ENCODE data around the gene TBXAS1.

Gene TBXAS1

GRCh38 chr7:140033779-140034363 is 204.8 kb downstream of the TBXAS1 start:
- CTCF ChIA-PET, result interaction anchor here (0.7 kb wide), 1 partner anchor 112 kb away, joined by 4 read pairs; no protein-coding TSS in a partner anchor
- Histone ChIP-seq H3K36me3 (ENCODE audit: control insufficient read depth in 2 of 2, insufficient read depth in 1 of 2, low read length in 2 of 2) (no peaks in the 10 kb centered on the region), H3K9me3 (ENCODE audit: control insufficient read depth, insufficient read depth, low read depth, low read length) (no peaks in the 10 kb centered on the region), H3K27ac (ENCODE audit: extremely low read depth, low read depth, low read length) (no peak overlapping the region), H3K4me3 (ENCODE audit: low read depth, low read length) (no peak overlapping the region), H3K4me1 (ENCODE audit: control insufficient read depth, insufficient read depth, low read length) (no peaks in the 10 kb centered on the region)
- no peak for TF ChIP-seq ZNF776 (tag by site-specific recombination; IDR thresholded peaks at IDR 0.05; ENCODE audit: borderline replicate concordance)
- no peak for TF ChIP-seq GFI1B (tag by site-specific recombination; IDR thresholded peaks at IDR 0.05)
- no peak for TF ChIP-seq ZIC2 (tag by site-specific recombination; IDR thresholded peaks at IDR 0.05)
- no peak for TF ChIP-seq HOXD13 (CRISPR knock-in tag; IDR thresholded peaks at IDR 0.05; ENCODE audit: borderline replicate concordance)
- TF ChIP-seq, protein P1, sequence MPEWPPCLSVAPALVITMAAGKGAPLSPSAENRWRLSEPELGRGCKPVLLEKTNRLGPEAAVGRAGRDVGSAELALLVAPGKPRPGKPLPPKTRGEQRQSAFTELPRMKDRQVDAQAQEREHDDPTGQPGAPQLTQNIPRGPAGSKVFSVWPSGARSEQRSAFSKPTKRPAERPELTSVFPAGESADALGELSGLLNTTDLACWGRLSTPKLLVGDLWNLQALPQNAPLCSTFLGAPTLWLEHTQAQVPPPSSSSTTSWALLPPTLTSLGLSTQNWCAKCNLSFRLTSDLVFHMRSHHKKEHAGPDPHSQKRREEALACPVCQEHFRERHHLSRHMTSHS (tag by site-specific recombination; IDR thresholded peaks at IDR 0.05), result no peak
- TF ChIP-seq PBX3 (CRISPR knock-in tag; IDR thresholded peaks at IDR 0.05), result no peak
- no peak for TF ChIP-seq ZNF121 (tag by site-specific recombination; IDR thresholded peaks at IDR 0.05)
- no peak for TF ChIP-seq ZNF354C (tag by site-specific recombination; IDR thresholded peaks at IDR 0.05; ENCODE audit: borderline replicate concordance, low read depth)
- no peak for TF ChIP-seq ZNF302 (tag by site-specific recombination; IDR thresholded peaks at IDR 0.05; ENCODE audit: low read depth)
- TF ChIP-seq, protein P2, sequence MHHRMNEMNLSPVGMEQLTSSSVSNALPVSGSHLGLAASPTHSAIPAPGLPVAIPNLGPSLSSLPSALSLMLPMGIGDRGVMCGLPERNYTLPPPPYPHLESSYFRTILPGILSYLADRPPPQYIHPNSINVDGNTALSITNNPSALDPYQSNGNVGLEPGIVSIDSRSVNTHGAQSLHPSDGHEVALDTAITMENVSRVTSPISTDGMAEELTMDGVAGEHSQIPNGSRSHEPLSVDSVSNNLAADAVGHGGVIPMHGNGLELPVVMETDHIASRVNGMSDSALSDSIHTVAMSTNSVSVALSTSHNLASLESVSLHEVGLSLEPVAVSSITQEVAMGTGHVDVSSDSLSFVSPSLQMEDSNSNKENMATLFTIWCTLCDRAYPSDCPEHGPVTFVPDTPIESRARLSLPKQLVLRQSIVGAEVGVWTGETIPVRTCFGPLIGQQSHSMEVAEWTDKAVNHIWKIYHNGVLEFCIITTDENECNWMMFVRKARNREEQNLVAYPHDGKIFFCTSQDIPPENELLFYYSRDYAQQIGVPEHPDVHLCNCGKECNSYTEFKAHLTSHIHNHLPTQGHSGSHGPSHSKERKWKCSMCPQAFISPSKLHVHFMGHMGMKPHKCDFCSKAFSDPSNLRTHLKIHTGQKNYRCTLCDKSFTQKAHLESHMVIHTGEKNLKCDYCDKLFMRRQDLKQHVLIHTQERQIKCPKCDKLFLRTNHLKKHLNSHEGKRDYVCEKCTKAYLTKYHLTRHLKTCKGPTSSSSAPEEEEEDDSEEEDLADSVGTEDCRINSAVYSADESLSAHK (tag by site-specific recombination; IDR thresholded peaks at IDR 0.05), result no peak
- TF ChIP-seq ZFP37 (tag by site-specific recombination; IDR thresholded peaks at IDR 0.05), result no peak
- no peak for TF ChIP-seq ZBTB44 (tag by site-specific recombination; IDR thresholded peaks at IDR 0.05)
- no peak for TF ChIP-seq ZNF394 (tag by site-specific recombination; IDR thresholded peaks at IDR 0.05; ENCODE audit: borderline replicate concordance)
- no peak for TF ChIP-seq ZNF280D (tag by site-specific recombination; IDR thresholded peaks at IDR 0.05)
- no peak for TF ChIP-seq ZNF10 (tag by site-specific recombination; IDR thresholded peaks at IDR 0.05)
- TF ChIP-seq, protein P3, sequence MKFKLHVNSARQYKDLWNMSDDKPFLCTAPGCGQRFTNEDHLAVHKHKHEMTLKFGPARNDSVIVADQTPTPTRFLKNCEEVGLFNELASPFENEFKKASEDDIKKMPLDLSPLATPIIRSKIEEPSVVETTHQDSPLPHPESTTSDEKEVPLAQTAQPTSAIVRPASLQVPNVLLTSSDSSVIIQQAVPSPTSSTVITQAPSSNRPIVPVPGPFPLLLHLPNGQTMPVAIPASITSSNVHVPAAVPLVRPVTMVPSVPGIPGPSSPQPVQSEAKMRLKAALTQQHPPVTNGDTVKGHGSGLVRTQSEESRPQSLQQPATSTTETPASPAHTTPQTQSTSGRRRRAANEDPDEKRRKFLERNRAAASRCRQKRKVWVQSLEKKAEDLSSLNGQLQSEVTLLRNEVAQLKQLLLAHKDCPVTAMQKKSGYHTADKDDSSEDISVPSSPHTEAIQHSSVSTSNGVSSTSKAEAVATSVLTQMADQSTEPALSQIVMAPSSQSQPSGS (tag by site-specific recombination; IDR thresholded peaks at IDR 0.05; ENCODE audit: low read depth), result no peak
- no peak for TF ChIP-seq ZNF335 (tag by site-specific recombination; conservative IDR thresholded peaks at IDR 0.05)
- TF ChIP-seq ZNF266 (tag by site-specific recombination; IDR thresholded peaks at IDR 0.05; ENCODE audit: low read depth), result no peak
- POLR2A ChIA-PET, result no interaction called here
